HL-60/S4 (cell line): Measurements from ENCODE around the gene SAFB2.

Experiments
- in situ Hi-C: fragments of 300-500 bp; cut with MboI; formaldehyde crosslinking; loops from 2 replicates; pipeline ENCODE4 v1.14.3; 2022; ENCODE audit warnings: low sequenced_read_pairs

Gene SAFB2

GRCh38 chr19:5553892-5554291 lies 68.7 kb downstream of the SAFB2 start:
- in situ Hi-C loops = no loop called here

- in situ Hi-C loops = no loop called here
Observed at GRCh38 chr19:5547881-5548280, 74.7 kb downstream of the SAFB2 start.

- in situ Hi-C loops = no loop called here
Observed at GRCh38 chr19:5545984-5546383, 76.6 kb downstream of the SAFB2 start.

GRCh38 chr19:5545051-5545450 lies 77.5 kb downstream of the SAFB2 start:
- in situ Hi-C loops = no loop called here

- in situ Hi-C loops = no loop called here
Observed at GRCh38 chr19:5542665-5543064, 79.9 kb downstream of the SAFB2 start.

GRCh38 chr19:5541456-5541855 lies 81.1 kb downstream of the SAFB2 start:
- in situ Hi-C loops = no loop called here

- in situ Hi-C loops = no loop called here
Observed at GRCh38 chr19:5540208-5540607, 82.4 kb downstream of the SAFB2 start.

- in situ Hi-C loops = no loop called here
Observed at GRCh38 chr19:5537870-5538269, 84.7 kb downstream of the SAFB2 start.
